Ascending aorta (tissue), 2 donors: ENCODE data around the gene SEMA3E. TPM values are rescaled to one million over a fixed set of nuclear protein-coding genes. Genes with fewer than 3 reads are reported as not detected.

ENCODE experiments used
- DNase-seq, 2 donors: peaks; one replicate each; pipeline ENCODE4 v3.0.0-alpha.2; 2019; ENCODE audit warnings: low spot score in 2 of 2
- H3K27ac ChIP-seq, 2 donors: fragments of 200-600 bp; sonication (generic); one replicate each; pipeline ENCODE4 v1.5.1; 2016 to 2017; ENCODE audit warnings: mild to moderate bottlenecking in 1 of 2
- H3K27me3 ChIP-seq: fragments of 200-600 bp; sonication (generic); one replicate; pipeline ENCODE4 v1.5.1; 2017
- H3K36me3 ChIP-seq, 2 donors: fragments of 200-600 bp; sonication (generic); one replicate each; pipeline ENCODE4 v1.5.1; 2016
- H3K4me1 ChIP-seq, 2 donors: fragments of 200-600 bp; sonication (generic); one replicate each; pipeline ENCODE4 v1.5.1; 2016 to 2017; ENCODE audit warnings: mild to moderate bottlenecking in 1 of 2
- H3K4me3 ChIP-seq, 2 donors: fragments of 200-600 bp; sonication (generic); one replicate each; pipeline ENCODE4 v1.5.1; 2016 to 2017; ENCODE audit warnings: mild to moderate bottlenecking in 1 of 2
- H3K9me3 ChIP-seq, 2 donors: fragments of 200-600 bp; sonication (generic); one replicate each; pipeline ENCODE4 v1.5.1; 2016
- CTCF ChIP-seq, 3 experiments: fragments of 200-600 bp in 2 of 3; fragments of 450-650 bp in 1 of 3; sonication (generic) in 2 of 3; IDR thresholded peaks; one replicate each; pipeline ENCODE4 v1.5.1; 2016 to 2019; ENCODE audit warnings: antibody characterized with exemption in 3 of 3, mild to moderate bottlenecking in 1 of 3, moderate library complexity in 1 of 3
- intact Hi-C: fragments of 100-400 bp; cut with DNase I; formaldehyde crosslinking; loops from one replicate; pipeline ENCODE4 v1.15.1; 2023
- total RNA-seq: library from RNA; depleted of rRNA; stranded (reverse); fragments of >200 nt; gene quantifications from one replicate; pipeline ENCODE4 v1.1.0, GENCODE V29; 2016

Gene SEMA3E
- total RNA-seq, 1 donor from 2014 or later: 4.3 TPM

- no peak for TF ChIP-seq CTCF (IDR thresholded peaks at IDR 0.05)
- Histone ChIP-seq H3K4me1 (no peaks in the 10 kb centered on the region), H3K27ac (no peak overlapping the region), H3K36me3 (no peaks in the 10 kb centered on the region), H3K9me3 (no peaks in the 10 kb centered on the region), H3K4me3 (no peak overlapping the region), H3K27me3 (no peaks in the 10 kb centered on the region)
- DNase-seq: no peak
- intact Hi-C loops: no loop called here
Observed at GRCh38 chr7:83456413-83456812, 192.5 kb downstream of the SEMA3E start.

- Histone ChIP-seq H3K27ac (no peak overlapping the region), H3K36me3 (no peaks in the 10 kb centered on the region), H3K9me3 (no peaks in the 10 kb centered on the region), H3K4me1 (no peaks in the 10 kb centered on the region), H3K27me3 (no peaks in the 10 kb centered on the region), H3K4me3 (no peak overlapping the region)
- no peak for DNase-seq
- no peak for TF ChIP-seq CTCF (IDR thresholded peaks at IDR 0.05)
- intact Hi-C loops: no loop called here
Observed at GRCh38 chr7:83455612-83456011, 193.3 kb downstream of the SEMA3E start.

- Histone ChIP-seq H3K27ac (no peak overlapping the region), H3K36me3 (no peaks in the 10 kb centered on the region), H3K27me3 (no peaks in the 10 kb centered on the region), H3K4me3 (no peak overlapping the region), H3K4me1 (no peaks in the 10 kb centered on the region), H3K9me3 (no peaks in the 10 kb centered on the region)
- intact Hi-C loops: no loop called here
- TF ChIP-seq CTCF (IDR thresholded peaks at IDR 0.05): no peak
- no peak for DNase-seq
Observed at GRCh38 chr7:83452256-83452655, 196.7 kb downstream of the SEMA3E start.

- Histone ChIP-seq H3K4me3 (no peak overlapping the region), H3K36me3 (no peaks in the 10 kb centered on the region), H3K27ac (no peak overlapping the region), H3K4me1 (no peaks in the 10 kb centered on the region), H3K9me3 (no peaks in the 10 kb centered on the region), H3K27me3 (no peaks in the 10 kb centered on the region)
- intact Hi-C loops: no loop called here
- TF ChIP-seq CTCF (IDR thresholded peaks at IDR 0.05): no peak
- DNase-seq: no peak
Observed at GRCh38 chr7:83451501-83452045, 197.4 kb downstream of the SEMA3E start.

- Histone ChIP-seq H3K36me3 (no peaks in the 10 kb centered on the region), H3K9me3 (no peaks in the 10 kb centered on the region), H3K27ac (no peak overlapping the region), H3K27me3 (no peaks in the 10 kb centered on the region), H3K4me3 (no peak overlapping the region), H3K4me1 (no peaks in the 10 kb centered on the region)
- no peak for TF ChIP-seq CTCF (IDR thresholded peaks at IDR 0.05)
- DNase-seq: no peak
- intact Hi-C loops: no loop called here
Observed at GRCh38 chr7:83449781-83450180, 199.2 kb downstream of the SEMA3E start.

- H3K27ac ChIP-seq: no peak overlapping the region
- no peaks in the 10 kb centered on the region for H3K36me3 ChIP-seq
- no peak for DNase-seq
- no peaks in the 10 kb centered on the region for H3K9me3 ChIP-seq
- intact Hi-C loops: no loop called here
- no peaks in the 10 kb centered on the region for H3K27me3 ChIP-seq
- no peak for TF ChIP-seq CTCF (IDR thresholded peaks at IDR 0.05)
- no peak overlapping the region for H3K4me3 ChIP-seq
- H3K4me1 ChIP-seq: no peaks in the 10 kb centered on the region
Observed at GRCh38 chr7:83447681-83448080, 201.3 kb downstream of the SEMA3E start.
